Transverse colon (tissue), 4 donors: ENCODE measurements around the gene TERB1. TPM values are rescaled to one million over a fixed set of nuclear protein-coding genes. Genes with fewer than 3 reads are reported as not detected.
A peak's percentile ranks its signal among the peaks of the same experiment; 100 is the strongest.

Experiments
- DNase-seq: peaks from one replicate; pipeline ENCODE4 v3.0.0-alpha.2; 2019
- H3K27ac ChIP-seq, 4 donors: fragments of 200-600 bp; sonication (generic); 2 replicates each; pipeline ENCODE4 v1.5.1; 2016 to 2018; ENCODE audit warnings: inconsistent platforms in 4 of 4
- H3K27me3 ChIP-seq: fragments of 200-600 bp; sonication (generic); 2 replicates; pipeline ENCODE4 v1.5.1; 2017; ENCODE audit warnings: inconsistent platforms
- H3K36me3 ChIP-seq, 4 donors: fragments of 200-600 bp; sonication (generic); 2 replicates each; pipeline ENCODE4 v1.5.1; 2017 to 2019; ENCODE audit warnings: inconsistent platforms in 4 of 4
- H3K4me1 ChIP-seq, 4 donors: fragments of 200-600 bp; sonication (generic); 2 replicates each; pipeline ENCODE4 v1.5.1; 2017 to 2020; ENCODE audit warnings: inconsistent platforms in 4 of 4
- H3K4me3 ChIP-seq, 4 donors: fragments of 200-600 bp; sonication (generic); 1 replicate in 1 of 4; 2 replicates in 3 of 4; pipeline versions ENCODE4 v1.5.1 to v1.6.1; 2017 to 2019; ENCODE audit warnings: inconsistent platforms in 4 of 4
- H3K9me3 ChIP-seq, 2 donors: fragments of 200-600 bp; sonication (generic); 2 replicates each; pipeline ENCODE4 v1.5.1; 2017 to 2019; ENCODE audit warnings: inconsistent platforms in 2 of 2
- EP300 ChIP-seq: sonication (generic); formaldehyde crosslinking; IDR thresholded peaks from one replicate; pipeline ENCODE4 v1.6.1; 2017; ENCODE audit warnings: antibody characterized with exemption, low read depth
- POLR2A ChIP-seq: fragments of 450-650 bp; IDR thresholded peaks from one replicate; pipeline ENCODE4 v1.6.1; 2016; ENCODE audit warnings: antibody characterized with exemption, mild to moderate bottlenecking, moderate library complexity
- POLR2AphosphoS5 ChIP-seq, 3 donors: sonication (generic); formaldehyde crosslinking; IDR thresholded peaks; one replicate each; pipeline ENCODE4 v1.6.1; 2016; ENCODE audit warnings: antibody characterized with exemption in 3 of 3
- WGBS, 2 donors: methylation state at CpG; one replicate each; pipeline ENCODE4 v1.1.5; 2018; ENCODE audit warnings: low coverage in 1 of 2; 5-methylcytosine and 5-hydroxymethylcytosine counted together
- in situ Hi-C, 4 donors: fragments of 200-750 bp; cut with MboI; loops; one replicate each; pipeline versions ENCODE4 v1.15.0 to v1.15.1; 2017; ENCODE audit warnings: low sequenced_read_pairs in 3 of 4, low pct_ligation_motif_present in 1 of 4, low pct_unique_long_range_greater_than_20kb in 1 of 4
- intact Hi-C: fragments of 100-400 bp; cut with DNase I; formaldehyde crosslinking; loops from one replicate; pipeline ENCODE4 v1.15.1; 2023; ENCODE audit warnings: low total_unique reads
- total RNA-seq, 4 donors: library from RNA; depleted of rRNA; stranded (reverse); fragments of >200 nt; gene quantifications; one replicate each; pipeline ENCODE4 v1.1.0, GENCODE V29; 2016
- TF ChIP-seq, protein P1 (sequence below), 5 experiments: fragments of 200-600 bp in 3 of 5; fragments of 450-650 bp in 2 of 5; sonication (generic) in 3 of 5; IDR thresholded peaks; 1 replicate in 2 of 5; 2 replicates in 3 of 5; pipeline ENCODE4 v1.5.1; 2016 to 2017; ENCODE audit warnings: antibody characterized with exemption in 5 of 5, inconsistent platforms in 3 of 5, mild to moderate bottlenecking in 2 of 5, moderate library complexity in 1 of 5

Gene TERB1
- total RNA-seq, 4 donors from 2014 or later, result 0.32 TPM; not detected in 3

DNA sequence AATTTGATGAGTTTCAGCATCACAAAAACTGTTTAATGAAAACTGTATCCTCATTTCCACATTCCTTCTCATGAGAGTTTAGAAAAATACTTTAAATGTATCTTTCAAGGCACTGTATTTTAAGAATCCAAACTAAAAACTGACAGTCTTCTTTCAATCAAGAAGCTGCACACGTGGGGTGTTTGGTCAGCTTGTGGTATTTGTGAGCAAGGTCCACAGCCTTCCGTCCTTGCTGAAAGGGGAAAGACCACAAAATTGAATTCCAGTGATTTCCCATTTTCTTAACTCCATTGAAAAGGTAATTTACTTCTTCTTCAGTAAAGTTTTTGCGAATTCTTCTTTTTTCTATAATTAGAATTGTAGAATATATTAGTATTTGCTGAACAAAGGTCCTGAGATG, 46.6 kb downstream of the TERB1 start:
- peaks cover 7 to 15% (median 11%) of the 10 kb centered on the region in 4 donors for H3K4me1 ChIP-seq
- intact Hi-C loops, result no loop called here
- H3K27ac ChIP-seq, result no peak overlapping the region
- in situ Hi-C loops, result no loop called here
- TF ChIP-seq, protein P1, sequence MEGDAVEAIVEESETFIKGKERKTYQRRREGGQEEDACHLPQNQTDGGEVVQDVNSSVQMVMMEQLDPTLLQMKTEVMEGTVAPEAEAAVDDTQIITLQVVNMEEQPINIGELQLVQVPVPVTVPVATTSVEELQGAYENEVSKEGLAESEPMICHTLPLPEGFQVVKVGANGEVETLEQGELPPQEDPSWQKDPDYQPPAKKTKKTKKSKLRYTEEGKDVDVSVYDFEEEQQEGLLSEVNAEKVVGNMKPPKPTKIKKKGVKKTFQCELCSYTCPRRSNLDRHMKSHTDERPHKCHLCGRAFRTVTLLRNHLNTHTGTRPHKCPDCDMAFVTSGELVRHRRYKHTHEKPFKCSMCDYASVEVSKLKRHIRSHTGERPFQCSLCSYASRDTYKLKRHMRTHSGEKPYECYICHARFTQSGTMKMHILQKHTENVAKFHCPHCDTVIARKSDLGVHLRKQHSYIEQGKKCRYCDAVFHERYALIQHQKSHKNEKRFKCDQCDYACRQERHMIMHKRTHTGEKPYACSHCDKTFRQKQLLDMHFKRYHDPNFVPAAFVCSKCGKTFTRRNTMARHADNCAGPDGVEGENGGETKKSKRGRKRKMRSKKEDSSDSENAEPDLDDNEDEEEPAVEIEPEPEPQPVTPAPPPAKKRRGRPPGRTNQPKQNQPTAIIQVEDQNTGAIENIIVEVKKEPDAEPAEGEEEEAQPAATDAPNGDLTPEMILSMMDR (IDR thresholded peaks at IDR 0.05), result no peak
- no peak for DNase-seq
- 59 to 60% methylated on average over 3 of the region's 3 CpGs for WGBS, 2 donors
- H3K9me3 ChIP-seq, result no peaks in the 10 kb centered on the region
- H3K4me3 ChIP-seq, result no peak overlapping the region
- no peaks in the 10 kb centered on the region for H3K36me3 ChIP-seq
- no peaks in the 10 kb centered on the region for H3K27me3 ChIP-seq

DNA sequence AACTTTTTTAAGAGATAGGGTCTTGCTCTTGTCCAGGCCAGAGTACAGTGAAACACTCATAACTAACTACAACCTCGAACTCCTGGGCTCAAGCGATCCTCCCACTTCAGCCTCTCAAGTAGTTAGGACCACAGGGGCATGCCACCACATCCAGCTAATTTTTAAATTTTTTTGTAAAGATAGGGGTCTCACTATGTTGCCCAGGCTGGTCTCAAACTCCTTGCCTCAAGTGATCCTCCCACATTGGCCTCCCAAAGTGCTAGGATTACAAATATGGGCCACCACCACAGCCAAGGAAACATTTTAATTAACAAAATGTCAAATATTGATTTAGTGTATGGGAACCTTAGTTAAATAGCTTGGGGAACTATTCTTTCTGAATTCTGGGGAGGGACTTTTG, 47.2 kb downstream of the TERB1 start:
- Histone ChIP-seq H3K27ac (no peak overlapping the region), H3K36me3 (peaks cover 0 to under 1% (median 0%) of the 10 kb centered on the region in 4 donors), H3K9me3 (no peaks in the 10 kb centered on the region), H3K27me3 (no peaks in the 10 kb centered on the region), H3K4me3 (no peak overlapping the region), H3K4me1 (peaks cover 14 to 22% (median 17%) of the 10 kb centered on the region in 4 donors)
- 87% methylated on average over 2 of the region's 2 CpGs; no CpG with 5 or more reads in 1 of the 2 donors for WGBS, 2 donors
- in situ Hi-C loops, result no loop called here
- intact Hi-C loops, result no loop called here
- TF ChIP-seq POLR2AphosphoS5 (IDR thresholded peaks at IDR 0.05) (no peak), EP300 (no peak), POLR2A (no peak)
- TF ChIP-seq, protein P1 (IDR thresholded peaks at IDR 0.05), result no peak
- no peak for DNase-seq

DNA sequence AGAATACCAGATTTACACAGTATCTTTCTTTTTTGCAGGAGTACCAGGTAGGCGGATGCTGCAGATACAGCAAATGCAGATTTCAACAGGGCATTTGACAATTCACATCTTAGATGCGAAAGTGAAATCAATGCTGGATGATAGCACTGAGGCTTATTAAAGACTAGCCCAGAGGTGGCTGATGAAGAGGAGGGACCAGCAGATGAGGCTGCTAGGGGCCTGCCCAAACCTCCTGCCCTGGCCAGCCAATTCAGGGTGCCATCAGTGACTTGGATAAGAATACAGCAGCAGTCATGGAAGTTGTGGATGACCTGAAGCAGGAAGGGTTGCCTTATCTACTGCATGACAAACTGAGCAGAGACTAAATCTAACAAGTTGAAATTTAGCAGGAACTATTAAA, 48.4 kb downstream of the TERB1 start:
- DNase-seq, result no peak
- no peak overlapping the region for H3K27ac ChIP-seq
- 91 to 100% methylated on average over 1 to 2 of the region's 2 CpGs for WGBS, 2 donors
- H3K9me3 ChIP-seq, result no peaks in the 10 kb centered on the region
- intact Hi-C loops, result no loop called here
- in situ Hi-C loops, result no loop called here
- no peak overlapping the region for H3K4me3 ChIP-seq
- TF ChIP-seq POLR2A (no peak), EP300 (no peak), POLR2AphosphoS5 (IDR thresholded peaks at IDR 0.05) (no peak)
- TF ChIP-seq, protein P1 (IDR thresholded peaks at IDR 0.05), result no peak
- H3K4me1 ChIP-seq, result peaks cover 14 to 32% (median 22%) of the 10 kb centered on the region in 4 donors
- H3K36me3 ChIP-seq, result peaks cover 0 to 4% (median 0%) of the 10 kb centered on the region in 4 donors
- no peaks in the 10 kb centered on the region for H3K27me3 ChIP-seq

DNA sequence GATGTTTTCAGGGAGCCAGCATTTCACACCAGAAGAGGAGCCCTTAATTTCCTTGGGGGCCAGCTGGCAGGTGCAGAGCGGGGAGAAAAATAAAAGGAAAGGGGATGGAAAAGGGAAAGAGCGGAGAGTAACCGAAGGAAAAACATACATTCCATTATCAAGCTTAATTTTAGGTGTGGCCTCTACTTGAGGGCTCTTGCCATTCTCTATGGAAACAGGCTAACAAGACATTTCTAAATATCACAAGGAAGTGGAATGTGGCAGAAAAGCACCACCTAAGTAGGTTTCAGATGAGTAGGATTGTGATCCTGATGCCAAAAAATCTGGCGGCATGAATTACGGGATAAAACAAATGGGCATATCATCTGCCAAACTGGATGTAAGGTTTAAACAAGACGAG, 49.0 kb downstream of the TERB1 start:
- intact Hi-C loops (no loop called here), in situ Hi-C loops (no loop called here)
- H3K4me1 ChIP-seq, result peaks cover 14 to 38% (median 25%) of the 10 kb centered on the region in 4 donors
- DNase-seq, result no peak
- 70 to 76% methylated on average over 6 of the region's 6 CpGs for WGBS, 2 donors
- peaks cover 0 to 4% (median 0%) of the 10 kb centered on the region in 4 donors for H3K36me3 ChIP-seq
- H3K4me3 ChIP-seq, result no peak overlapping the region
- H3K9me3 ChIP-seq, result no peaks in the 10 kb centered on the region
- H3K27ac ChIP-seq, result peak overlapping the region in 1 of 4 donors; percentile 98
- no peaks in the 10 kb centered on the region for H3K27me3 ChIP-seq
- TF ChIP-seq POLR2AphosphoS5 (IDR thresholded peaks at IDR 0.05) (no peak), EP300 (no peak), POLR2A (no peak)
- TF ChIP-seq, protein P1 (IDR thresholded peaks at IDR 0.05), result no peak
